GM21360 (cell line): ENCODE results near the gene CSAG3.
"Not testable (repeated sequence)": the region's sequence is repeated elsewhere in the genome, so short reads cannot be mapped to it uniquely, and the experiment has no call there.

Source experiments
- ATAC-seq: cut with Tn5 transposase; IDR thresholded peaks from one replicate; pipeline ENCODE4 v1.9.1; 2021; ENCODE audit warnings: mild to moderate bottlenecking, moderate library complexity; ENCODE audit not compliant: unreplicated experiment

CSAG3 gene

DNA sequence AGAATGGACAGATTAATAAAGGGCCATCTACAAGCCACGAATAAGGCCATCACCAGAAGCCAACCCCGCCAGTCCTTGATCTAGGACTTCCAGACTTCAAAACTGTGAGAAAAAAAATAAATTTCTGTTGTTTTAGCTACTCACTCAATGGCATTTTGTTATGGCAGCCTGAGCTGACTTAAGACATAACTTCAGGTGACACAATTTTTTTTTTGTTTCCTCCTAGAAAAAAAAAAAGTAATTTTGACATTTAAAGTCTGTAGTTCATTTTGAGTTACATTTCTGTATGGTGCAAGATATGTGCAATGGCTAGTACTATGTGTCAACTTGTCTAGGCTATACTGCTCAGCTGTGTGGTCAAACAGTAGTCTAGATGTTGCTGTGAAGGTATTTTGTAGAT, at the start of gene CSAG3:
Gene CSAG3, plus strand, starts transcription at position 301 of the 400 bp plus-strand sequence.
- not testable (repeated sequence) for ATAC-seq

DNA sequence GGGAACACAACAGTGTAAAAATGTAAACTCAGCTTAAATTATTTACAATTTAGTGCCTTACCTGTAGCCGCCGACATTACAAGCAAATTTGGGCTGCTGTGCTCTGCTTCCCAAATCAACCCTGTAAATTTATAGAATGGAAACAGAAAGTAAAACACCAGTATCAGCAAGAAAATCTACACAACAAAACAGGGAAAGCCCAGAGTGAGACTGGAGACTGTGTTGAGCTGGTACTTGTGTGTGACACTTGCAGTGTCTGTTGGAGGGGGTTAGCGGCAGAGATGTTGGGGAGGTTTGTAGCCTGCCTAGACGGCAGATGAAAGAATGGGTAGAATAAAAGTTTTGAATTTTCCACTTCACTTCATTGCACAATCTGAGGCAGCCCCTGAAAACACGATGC, 45.8 kb upstream of the CSAG3 start:
- not testable (repeated sequence) for ATAC-seq

DNA sequence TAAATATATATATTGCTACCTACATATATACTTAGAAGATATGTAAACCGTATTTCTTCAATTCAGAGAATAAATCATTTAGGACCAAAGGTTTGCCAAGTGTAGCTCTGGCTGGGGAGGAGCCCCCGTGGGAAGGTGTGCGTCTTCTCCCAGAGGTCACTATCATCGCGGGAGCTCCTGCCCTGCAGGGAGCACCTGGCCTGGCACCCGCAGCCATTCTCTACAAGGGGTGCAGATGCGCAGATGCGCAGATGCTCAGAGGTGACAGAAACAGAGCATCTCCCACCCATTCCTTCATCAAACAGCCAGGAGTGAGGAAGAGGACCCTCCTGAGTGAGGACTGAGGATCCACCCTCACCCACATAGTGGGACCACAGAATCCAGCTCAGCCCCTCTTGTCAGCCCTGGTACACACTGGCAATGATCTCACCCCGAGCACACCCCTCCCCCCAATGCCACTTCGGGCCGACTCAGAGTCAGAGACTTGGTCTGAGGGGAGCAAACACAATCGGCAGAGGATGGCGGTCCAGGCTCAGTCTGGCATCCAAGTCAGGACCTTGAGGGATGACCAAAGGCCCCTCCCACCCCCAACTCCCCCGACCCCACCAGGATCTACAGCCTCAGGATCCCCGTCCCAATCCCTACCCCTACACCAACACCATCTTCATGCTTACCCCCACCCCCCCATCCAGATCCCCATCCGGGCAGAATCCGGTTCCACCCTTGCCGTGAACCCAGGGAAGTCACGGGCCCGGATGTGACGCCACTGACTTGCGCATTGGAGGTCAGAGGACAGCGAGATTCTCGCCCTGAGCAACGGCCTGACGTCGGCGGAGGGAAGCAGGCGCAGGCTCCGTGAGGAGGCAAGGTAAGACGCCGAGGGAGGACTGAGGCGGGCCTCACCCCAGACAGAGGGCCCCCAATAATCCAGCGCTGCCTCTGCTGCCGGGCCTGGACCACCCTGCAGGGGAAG, 44.9 kb upstream of the CSAG3 start, which contains the start of gene MAGEA2B:
Gene MAGEA2B, plus strand, starts transcription at position 814 of the 973 bp plus-strand sequence. CDS start 2,479 bp downstream, outside the sequence.
- ATAC-seq = not testable (repeated sequence)

DNA sequence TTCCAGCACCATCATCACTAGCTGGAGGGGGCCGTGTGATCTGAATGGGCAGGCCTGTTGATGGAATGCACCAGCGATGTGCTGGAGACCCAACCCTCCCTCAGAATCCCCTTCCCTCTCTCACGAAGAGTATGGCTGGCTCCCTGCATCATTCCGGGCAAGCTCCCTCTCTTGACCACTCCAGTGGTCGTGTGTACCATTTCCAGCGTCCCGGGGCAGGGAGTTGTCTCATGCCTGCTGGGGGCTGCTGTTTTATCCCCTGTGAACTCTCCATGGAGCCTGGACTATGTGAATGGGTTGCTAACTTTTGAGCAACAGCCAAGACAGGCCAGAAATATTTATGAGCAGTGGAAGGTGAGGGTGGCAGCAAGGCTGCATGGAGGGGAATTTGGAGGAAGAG, 33.6 kb upstream of the CSAG3 start:
- no peak for ATAC-seq

DNA sequence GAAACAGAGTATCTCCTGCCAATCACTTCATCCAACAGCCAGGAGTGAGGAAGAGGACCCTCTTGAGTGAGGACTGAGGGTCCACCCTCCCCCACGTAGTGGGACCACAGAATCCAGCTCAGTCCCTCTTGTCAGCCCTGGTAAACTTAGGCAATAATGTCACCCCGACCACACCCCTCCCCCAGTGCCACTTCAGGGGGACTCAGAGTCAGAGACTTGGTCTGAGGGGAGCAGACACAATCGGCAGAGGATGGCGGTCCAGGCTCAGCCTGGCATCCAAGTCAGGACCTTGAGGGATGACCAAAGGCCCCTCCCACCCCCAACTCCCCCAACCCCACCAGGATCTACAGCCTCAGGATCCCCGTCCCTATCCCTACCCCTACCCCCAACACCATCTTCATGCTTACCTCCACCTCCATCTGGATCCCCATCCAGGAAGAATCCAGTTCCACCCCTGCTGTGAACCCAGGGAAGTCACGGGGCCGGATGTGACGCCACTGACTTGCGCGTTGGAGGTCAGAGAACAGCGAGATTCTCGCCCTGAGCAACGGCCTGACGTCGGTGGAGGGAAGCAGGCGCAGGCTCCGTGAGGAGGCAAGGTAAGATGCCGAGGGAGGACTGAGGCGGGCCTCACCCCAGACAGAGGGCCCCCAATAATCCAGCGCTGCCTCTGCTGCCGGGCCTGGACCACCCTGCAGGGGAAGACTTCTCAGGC, 25.6 kb upstream of the CSAG3 start, which contains the start of the genes CSAG1 and MAGEA12:
Gene CSAG1, minus strand, starts transcription at position 461 of the 715 bp plus-strand sequence. CDS start 1,261 bp downstream, outside the sequence.
Gene MAGEA12, plus strand, starts transcription at position 497 of the 715 bp plus-strand sequence. CDS start 2,405 bp downstream, outside the sequence.
- no peak for ATAC-seq

DNA sequence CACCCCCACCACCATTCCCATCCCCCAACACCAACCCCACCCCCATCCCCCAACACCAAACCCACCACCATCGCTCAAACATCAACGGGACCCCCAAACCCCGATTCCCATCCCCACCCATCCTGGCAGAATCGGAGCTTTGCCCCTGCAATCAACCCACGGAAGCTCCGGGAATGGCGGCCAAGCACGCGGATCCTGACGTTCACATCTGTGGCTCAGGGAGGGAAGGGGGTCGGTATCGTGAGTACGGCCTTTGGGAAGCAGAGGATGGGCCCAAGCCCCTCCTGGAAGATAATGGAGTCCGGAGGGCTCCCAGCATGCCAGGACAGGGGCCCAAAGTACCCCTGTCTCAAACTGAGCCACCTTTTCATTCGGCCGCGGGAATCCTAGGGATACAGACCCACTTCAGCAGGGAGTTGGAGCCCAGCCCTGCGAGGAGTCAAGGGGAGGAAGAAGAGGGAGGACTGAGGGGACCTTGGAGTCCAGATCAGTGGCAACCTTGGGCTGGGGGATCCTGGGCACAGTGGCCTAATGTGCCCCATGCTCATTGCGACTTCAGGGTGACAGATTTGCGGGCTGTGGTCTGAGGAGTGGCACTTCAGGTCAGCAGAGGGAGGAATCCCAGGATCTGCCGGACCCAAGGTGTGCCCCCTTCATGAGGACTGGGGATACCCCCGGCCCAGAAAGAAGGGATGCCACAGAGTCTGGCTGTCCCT, 24.7 kb upstream of the CSAG3 start:
- not testable (repeated sequence) for ATAC-seq

DNA sequence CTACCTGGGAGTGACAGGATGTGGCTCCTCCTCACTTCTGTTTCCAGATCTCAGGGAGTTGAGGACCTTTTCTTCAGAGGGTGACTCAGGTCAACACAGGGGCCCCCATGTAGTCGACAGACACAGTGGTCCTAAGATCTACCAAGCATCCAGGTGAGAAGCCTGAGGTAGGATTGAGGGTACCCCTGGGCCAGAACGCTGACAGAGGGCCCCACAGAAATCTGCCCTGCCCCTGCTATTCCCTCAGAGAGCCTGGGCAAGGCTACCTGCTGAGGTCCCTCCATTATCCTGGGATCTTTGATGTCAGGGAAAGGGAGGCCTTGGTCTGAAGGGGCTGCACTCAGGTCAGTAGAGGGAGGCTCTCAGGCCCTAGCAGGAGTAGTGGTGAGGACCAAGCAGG, 23.9 kb upstream of the CSAG3 start:
- ATAC-seq = no peak

DNA sequence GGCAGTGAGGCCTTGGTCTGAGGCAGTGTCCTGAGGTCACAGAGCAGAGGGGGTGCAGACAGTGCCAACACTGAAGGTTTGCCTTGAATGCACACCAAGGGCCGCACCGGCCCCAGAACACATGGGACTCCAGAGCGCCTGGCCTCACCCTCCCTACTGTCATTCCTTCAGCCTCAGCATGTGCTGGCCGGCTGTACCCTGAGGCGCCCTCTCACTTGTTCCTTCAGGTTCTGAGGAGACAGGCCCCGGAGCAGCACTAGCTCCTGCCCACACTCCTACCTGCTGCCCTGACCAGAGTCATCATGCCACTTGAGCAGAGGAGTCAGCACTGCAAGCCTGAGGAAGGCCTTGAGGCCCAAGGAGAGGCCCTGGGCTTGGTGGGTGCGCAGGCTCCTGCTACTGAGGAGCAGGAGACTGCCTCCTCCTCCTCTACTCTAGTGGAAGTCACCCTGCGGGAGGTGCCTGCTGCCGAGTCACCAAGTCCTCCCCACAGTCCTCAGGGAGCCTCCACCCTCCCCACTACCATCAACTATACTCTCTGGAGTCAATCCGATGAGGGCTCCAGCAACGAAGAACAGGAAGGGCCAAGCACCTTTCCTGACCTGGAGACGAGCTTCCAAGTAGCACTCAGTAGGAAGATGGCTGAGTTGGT, 23.0 kb upstream of the CSAG3 start:
- ATAC-seq = no peak

DNA sequence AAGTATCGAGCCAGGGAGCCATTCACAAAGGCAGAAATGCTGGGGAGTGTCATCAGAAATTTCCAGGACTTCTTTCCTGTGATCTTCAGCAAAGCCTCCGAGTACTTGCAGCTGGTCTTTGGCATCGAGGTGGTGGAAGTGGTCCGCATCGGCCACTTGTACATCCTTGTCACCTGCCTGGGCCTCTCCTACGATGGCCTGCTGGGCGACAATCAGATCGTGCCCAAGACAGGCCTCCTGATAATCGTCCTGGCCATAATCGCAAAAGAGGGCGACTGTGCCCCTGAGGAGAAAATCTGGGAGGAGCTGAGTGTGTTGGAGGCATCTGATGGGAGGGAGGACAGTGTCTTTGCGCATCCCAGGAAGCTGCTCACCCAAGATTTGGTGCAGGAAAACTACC, 22.5 kb upstream of the CSAG3 start:
- ATAC-seq = not testable (repeated sequence)

DNA sequence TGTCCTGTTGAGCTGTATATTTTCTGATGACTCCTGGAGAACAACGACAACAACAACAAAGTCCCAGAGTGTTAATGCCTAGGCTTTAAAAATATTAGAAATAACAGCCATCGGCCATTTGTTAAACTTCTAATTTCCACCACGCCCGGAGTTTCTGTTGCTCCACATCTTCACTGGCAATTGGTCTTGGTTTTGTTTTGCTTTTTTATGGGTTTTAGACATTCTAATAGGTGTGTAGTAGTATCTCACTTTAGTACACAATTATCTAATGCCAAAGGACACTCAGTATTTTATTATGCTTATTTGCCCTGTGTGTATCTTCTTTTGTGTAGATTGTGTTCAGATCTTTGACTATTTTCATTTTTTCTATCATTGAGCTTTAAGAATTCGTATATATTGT, 20.5 kb upstream of the CSAG3 start:
- ATAC-seq = no peak

DNA sequence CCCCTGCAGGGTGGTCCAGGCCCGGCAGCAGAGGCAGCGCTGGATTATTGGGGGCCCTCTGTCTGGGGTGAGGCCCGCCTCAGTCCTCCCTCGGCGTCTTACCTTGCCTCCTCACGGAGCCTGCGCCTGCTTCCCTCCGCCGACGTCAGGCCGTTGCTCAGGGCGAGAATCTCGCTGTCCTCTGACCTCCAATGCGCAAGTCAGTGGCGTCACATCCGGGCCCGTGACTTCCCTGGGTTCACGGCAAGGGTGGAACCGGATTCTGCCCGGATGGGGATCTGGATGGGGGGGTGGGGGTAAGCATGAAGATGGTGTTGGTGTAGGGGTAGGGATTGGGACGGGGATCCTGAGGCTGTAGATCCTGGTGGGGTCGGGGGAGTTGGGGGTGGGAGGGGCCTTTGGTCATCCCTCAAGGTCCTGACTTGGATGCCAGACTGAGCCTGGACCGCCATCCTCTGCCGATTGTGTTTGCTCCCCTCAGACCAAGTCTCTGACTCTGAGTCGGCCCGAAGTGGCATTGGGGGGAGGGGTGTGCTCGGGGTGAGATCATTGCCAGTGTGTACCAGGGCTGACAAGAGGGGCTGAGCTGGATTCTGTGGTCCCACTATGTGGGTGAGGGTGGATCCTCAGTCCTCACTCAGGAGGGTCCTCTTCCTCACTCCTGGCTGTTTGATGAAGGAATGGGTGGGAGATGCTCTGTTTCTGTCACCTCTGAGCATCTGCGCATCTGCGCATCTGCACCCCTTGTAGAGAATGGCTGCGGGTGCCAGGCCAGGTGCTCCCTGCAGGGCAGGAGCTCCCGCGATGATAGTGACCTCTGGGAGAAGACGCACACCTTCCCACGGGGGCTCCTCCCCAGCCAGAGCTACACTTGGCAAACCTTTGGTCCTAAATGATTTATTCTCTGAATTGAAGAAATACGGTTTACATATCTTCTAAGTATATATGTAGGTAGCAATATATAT, 5.0 kb upstream of the CSAG3 start, which contains the start of gene MAGEA2:
Gene MAGEA2, minus strand, starts transcription at position 157 of the 965 bp plus-strand sequence. CDS start 2,479 bp downstream, outside the sequence.
- not testable (repeated sequence) for ATAC-seq

DNA sequence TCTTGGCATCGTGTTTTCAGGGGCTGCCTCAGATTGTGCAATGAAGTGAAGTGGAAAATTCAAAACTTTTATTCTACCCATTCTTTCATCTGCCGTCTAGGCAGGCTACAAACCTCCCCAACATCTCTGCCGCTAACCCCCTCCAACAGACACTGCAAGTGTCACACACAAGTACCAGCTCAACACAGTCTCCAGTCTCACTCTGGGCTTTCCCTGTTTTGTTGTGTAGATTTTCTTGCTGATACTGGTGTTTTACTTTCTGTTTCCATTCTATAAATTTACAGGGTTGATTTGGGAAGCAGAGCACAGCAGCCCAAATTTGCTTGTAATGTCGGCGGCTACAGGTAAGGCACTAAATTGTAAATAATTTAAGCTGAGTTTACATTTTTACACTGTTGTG, 4.1 kb upstream of the CSAG3 start:
- not testable (repeated sequence) for ATAC-seq

DNA sequence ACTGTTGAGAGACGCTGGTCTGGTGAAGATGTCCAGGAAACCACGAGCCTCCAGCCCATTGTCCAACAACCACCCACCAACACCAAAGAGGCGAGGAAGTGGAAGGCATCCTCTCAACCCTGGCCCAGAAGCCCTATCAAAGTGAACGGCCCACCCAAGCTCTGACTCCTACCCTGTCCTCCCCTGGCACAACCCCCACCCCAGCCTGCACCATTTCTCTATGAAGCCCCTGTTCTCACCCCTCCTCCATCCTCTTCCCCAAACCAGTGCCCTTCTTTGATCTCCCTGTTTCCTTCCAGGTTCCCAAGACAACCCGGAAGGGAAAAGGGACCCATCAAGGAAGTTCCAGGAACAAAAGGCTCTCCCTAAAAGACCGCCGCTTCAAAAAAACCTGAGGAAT, 526 bp downstream of the CSAG3 start:
- ATAC-seq = not testable (repeated sequence)

DNA sequence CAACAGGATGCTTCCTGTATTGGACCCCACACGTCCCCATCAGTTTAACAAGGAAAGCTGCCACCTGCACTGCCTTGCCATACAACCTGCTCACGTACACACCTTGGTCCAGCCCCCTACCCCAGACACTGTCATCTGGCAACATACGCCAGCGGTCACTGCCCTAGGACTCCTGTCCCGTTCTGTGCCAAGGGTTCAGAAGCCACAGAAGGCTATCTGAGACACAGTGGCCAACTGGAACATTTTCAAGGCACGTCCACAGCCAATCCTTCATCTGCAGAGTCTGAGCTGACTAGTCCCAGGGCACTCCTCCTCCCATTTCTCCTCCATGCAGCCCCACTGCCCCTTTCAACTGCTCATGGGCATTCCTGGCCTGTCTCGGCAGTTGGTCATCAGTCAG, 2.6 kb downstream of the CSAG3 start:
- ATAC-seq = not testable (repeated sequence)

DNA sequence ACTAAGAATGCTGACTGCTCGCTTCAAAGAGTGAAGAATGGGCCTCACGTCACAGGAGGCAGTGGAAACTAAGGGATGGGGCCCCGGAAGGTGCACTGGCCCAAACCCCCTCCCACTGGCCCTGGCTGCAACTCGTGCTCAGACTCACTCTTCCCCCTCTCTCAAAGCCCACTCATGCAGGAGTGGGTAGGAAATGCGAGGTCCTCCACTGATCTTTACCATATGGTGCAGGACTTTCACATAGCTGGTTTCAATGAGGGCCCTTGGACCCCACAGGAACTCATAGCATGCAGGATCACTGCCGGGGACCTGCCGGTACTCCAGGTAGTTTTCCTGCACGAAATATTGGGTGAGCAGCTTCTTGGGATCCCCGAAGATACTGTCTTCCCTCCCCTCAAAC, 7.5 kb downstream of the CSAG3 start:
- not testable (repeated sequence) for ATAC-seq

DNA sequence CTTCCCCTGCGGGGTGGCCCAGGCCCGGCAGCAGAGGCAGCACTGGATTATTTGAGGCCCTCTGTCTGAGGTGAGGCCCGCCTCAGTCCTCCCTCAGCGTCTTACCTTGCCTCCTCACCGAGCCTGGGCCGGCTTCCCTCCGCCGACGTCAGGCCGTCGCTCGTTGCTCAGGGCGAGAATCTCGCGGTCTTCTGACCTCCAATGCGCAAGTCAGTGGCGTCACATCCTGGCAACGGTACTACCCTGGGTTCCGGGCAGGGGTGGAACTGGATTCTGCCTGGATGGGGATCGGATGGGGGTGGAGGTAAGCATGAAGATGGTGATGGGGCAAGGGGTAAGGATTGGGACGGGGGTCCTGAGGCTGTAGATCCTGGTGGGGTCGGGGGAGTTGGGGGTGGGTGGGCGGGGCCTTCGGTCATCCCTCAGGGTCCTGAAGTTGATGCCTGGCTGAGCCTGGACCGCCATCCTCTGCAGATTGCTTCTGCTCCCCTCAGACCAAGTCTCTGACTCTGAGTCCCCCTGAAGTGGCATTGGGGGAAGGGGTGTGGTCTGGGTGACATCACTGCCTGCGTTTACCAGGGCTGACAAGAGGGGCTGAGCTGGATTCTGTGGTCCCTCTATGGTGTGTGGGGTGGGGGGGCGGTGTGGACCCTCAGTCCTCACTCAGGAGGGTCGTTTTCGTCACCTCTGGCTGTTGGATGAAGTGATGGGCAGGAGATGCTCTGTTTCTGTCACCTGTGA, 10.7 kb downstream of the CSAG3 start, which contains the start of gene MAGEA6:
Gene MAGEA6, minus strand, starts transcription at position 141 of the 741 bp plus-strand sequence. CDS start 2,039 bp downstream, outside the sequence.
- not testable (repeated sequence) for ATAC-seq

DNA sequence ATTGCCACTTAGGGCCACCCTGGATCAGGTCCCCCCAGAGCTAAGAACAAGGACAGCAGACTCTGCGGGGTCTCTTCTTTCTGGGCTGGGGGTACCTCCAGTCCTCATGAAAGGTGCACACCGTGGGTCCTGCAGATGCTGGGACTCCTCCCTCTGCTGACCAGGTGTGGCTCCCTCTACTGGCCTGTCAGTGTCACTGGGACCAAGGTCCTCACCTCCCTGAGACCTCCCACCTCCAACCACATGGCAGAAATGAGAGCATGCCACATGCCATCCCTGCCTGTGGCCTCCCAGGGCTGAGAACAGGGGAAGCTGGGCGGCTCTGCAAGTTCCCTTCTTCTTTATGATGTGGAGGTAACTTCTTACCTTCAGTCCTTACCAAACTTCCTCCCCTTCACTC, 28.0 kb downstream of the CSAG3 start:
- ATAC-seq = peak; percentile 89

DNA sequence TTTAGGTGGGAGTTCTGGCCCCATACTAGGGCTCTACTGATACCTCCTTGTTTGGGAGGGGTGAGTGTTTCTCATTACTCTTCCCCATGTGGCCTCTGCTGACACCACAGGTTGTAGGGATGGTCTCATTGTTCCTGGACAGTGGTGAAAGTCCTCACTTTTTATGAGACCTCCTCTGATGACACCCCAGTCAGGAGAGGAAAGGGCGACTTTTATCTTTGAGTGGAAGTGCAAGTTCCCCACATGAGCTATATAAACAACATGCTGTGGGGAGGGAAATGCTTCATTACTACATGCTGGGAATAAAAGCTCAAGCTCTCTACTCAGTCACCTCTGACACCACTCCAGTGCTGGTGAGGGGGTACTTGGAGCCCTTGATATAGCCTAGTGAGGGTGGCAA, 39.9 kb downstream of the CSAG3 start:
- no peak for ATAC-seq
